ENCODE data around the gene ARHGAP24. TPM values are rescaled to one million over a fixed set of nuclear protein-coding genes. Genes with fewer than 3 reads are reported as not detected.

The ARHGAP24 gene
- total RNA-seq, 1 donor from 2014 or later, result 9.9 TPM

DNA sequence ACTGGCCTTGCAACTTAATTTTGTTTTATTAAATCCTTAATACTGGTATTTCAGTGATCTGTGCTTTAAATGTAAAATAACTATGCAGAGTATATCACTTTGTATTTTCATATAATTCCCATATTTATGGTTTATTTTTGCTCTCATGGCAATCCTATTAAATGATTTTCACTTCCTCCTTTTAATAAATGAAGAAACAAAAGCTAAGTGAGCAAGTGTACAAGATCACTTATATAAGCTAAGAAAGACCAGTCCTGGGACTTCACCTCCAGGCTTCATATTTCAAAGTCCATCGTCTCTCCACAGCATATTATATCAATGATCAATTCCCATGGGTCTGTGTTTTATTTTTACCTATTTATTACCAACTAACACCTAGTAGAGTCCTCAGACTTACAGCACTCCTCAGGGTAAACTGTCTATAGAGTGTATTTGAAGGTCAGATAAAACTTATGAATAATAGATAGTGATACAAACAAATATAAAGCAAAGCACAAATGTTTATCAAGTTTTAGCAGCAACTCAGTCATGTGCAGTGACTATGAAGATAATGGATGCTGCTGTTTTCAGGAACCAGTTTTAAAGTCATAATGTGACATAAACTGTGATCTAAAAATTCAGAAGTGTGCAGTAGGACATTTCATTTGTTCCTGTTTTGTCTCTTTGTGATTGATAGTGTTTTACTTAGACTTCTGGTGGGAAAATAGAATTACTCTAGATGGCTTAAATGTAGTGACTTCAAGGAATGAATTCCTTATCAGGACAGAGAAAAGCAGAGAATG is 56.8 kb downstream of the ARHGAP24 start:
- TF ChIP-seq, protein P1, sequence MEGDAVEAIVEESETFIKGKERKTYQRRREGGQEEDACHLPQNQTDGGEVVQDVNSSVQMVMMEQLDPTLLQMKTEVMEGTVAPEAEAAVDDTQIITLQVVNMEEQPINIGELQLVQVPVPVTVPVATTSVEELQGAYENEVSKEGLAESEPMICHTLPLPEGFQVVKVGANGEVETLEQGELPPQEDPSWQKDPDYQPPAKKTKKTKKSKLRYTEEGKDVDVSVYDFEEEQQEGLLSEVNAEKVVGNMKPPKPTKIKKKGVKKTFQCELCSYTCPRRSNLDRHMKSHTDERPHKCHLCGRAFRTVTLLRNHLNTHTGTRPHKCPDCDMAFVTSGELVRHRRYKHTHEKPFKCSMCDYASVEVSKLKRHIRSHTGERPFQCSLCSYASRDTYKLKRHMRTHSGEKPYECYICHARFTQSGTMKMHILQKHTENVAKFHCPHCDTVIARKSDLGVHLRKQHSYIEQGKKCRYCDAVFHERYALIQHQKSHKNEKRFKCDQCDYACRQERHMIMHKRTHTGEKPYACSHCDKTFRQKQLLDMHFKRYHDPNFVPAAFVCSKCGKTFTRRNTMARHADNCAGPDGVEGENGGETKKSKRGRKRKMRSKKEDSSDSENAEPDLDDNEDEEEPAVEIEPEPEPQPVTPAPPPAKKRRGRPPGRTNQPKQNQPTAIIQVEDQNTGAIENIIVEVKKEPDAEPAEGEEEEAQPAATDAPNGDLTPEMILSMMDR (conservative IDR thresholded peaks at IDR 0.05; ENCODE audit: low read depth, low read length), result no peak
- DNase-seq (ENCODE audit: low read depth), result no peak
- no peak overlapping the region for H3K4me3 ChIP-seq (ENCODE audit: low read depth, low read length)

- DNase-seq (ENCODE audit: low read depth), result no peak
- H3K4me3 ChIP-seq (ENCODE audit: low read depth, low read length), result no peak overlapping the region
- TF ChIP-seq, protein P1 (conservative IDR thresholded peaks at IDR 0.05; ENCODE audit: low read depth, low read length), result no peak
Measured at GRCh38 chr4:85534120-85534519, 59.2 kb downstream of the ARHGAP24 start.

DNA sequence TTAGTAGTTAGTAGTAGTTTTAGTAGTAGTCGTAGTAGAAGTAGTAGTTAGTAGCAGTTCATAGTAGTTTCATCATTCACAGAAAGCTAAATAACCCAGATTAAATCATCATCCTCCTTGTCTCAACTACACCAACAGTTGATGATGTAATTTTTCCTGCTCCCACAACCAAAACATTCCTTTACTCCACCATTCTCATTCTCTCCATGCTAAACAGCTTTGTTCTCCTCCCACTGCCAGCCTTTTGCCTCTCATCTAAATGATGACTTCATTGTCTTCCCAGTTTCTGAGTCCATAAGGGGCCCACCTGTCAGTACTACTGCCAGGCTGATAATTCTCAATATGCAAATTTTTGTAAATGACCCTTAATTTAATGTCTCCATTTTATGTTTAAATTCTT is 68.9 kb downstream of the ARHGAP24 start:
- DNase-seq (ENCODE audit: low read depth), result no peak
- no peak overlapping the region for H3K4me3 ChIP-seq (ENCODE audit: low read depth, low read length)
- TF ChIP-seq, protein P1 (conservative IDR thresholded peaks at IDR 0.05; ENCODE audit: low read depth, low read length), result no peak

DNA sequence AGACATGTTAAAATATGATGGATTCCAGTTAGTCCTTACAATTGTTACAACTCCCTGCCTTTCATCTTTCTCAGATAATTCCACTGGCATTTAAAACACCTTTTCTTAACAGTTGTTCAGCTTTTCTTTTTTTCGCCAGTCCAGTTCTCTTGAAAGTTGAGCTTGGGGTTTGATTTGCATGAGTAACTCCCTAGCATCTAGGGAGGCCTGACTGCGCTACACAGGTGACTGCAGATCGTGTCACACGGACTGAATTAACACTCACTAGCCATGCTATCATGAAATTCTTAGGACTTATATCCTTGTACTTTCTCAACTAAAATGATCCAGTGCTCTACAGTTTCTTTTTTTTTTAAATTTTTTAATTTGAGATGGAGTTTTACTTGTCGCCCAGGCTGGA is 69.8 kb downstream of the ARHGAP24 start:
- no peak overlapping the region for H3K4me3 ChIP-seq (ENCODE audit: low read depth, low read length)
- DNase-seq (ENCODE audit: low read depth), result peak; percentile 2
- TF ChIP-seq, protein P1 (conservative IDR thresholded peaks at IDR 0.05; ENCODE audit: low read depth, low read length), result no peak

GRCh38 chr4:85548116-85548515 is 73.2 kb downstream of the ARHGAP24 start:
- DNase-seq (ENCODE audit: low read depth), result no peak
- H3K4me3 ChIP-seq (ENCODE audit: low read depth, low read length), result no peak overlapping the region
- TF ChIP-seq, protein P1 (conservative IDR thresholded peaks at IDR 0.05; ENCODE audit: low read depth, low read length), result no peak

- TF ChIP-seq, protein P1 (conservative IDR thresholded peaks at IDR 0.05; ENCODE audit: low read depth, low read length), result no peak
- no peak for DNase-seq (ENCODE audit: low read depth)
Measured at GRCh38 chr4:85548841-85549240, 73.9 kb downstream of the ARHGAP24 start.

GRCh38 chr4:85555206-85555605 is 80.3 kb downstream of the ARHGAP24 start:
- no peak for DNase-seq (ENCODE audit: low read depth)
- no peak overlapping the region for H3K4me3 ChIP-seq (ENCODE audit: low read depth, low read length)
- TF ChIP-seq, protein P1 (conservative IDR thresholded peaks at IDR 0.05; ENCODE audit: low read depth, low read length), result no peak

More at GRCh38 chr4:85548841-85549240, 73.9 kb downstream of the ARHGAP24 start:
- H3K4me3 ChIP-seq (ENCODE audit: low read depth, low read length), result no peak overlapping the region

All from epithelial cell of proximal tubule (primary cell).